CD14-positive monocyte (primary cell): ENCODE results near the gene SFTPB. TPM values are rescaled to one million over a fixed set of nuclear protein-coding genes. Genes with fewer than 3 reads are reported as not detected.

Experiments used
- DNase-seq, 3 donors: peaks; one replicate each; pipeline ENCODE4 v3.0.0-alpha.2; 2011 to 2022
- H2AFZ ChIP-seq: 2 replicates; pipeline ENCODE4 v1.6.0; 2012; ENCODE audit warnings: mild to moderate bottlenecking, low read depth, low read length, inconsistent platforms; ENCODE audit not compliant: insufficient read depth, poor library complexity, severe bottlenecking
- H3K27ac ChIP-seq, 2 donors: 1 replicate in 1 of 2; 2 replicates in 1 of 2; pipeline ENCODE4 v1.5.1; 2012 to 2013; ENCODE audit warnings: low read length in 2 of 2, control low read depth in 1 of 2, inconsistent platforms in 1 of 2, low read depth in 1 of 2, mild to moderate bottlenecking in 1 of 2
- H3K27me3 ChIP-seq, 2 donors: one replicate each; pipeline versions ENCODE4 v1.6.0 to v1.6.1; 2011 to 2013; ENCODE audit warnings: low read length in 2 of 2; ENCODE audit not compliant: control insufficient read depth in 2 of 2, insufficient read depth in 2 of 2
- H3K36me3 ChIP-seq, 2 donors: replicated peaks in 1 of 2; 1 replicate in 1 of 2; 2 replicates in 1 of 2; pipeline versions ENCODE4 v1.5.1 to v1.6.1; 2012 to 2013; ENCODE audit warnings: low read length in 2 of 2, control low read depth in 1 of 2, inconsistent platforms in 1 of 2, mild to moderate bottlenecking in 1 of 2; ENCODE audit not compliant: insufficient read depth in 2 of 2, control insufficient read depth in 1 of 2
- H3K4me1 ChIP-seq, 2 donors: 1 replicate in 1 of 2; 2 replicates in 1 of 2; pipeline versions ENCODE4 v1.5.1 to v1.6.1; 2012 to 2013; ENCODE audit warnings: low read length in 2 of 2, control low read depth in 1 of 2, inconsistent platforms in 1 of 2, mild to moderate bottlenecking in 1 of 2, moderate library complexity in 1 of 2; ENCODE audit not compliant: insufficient read depth in 2 of 2, control insufficient read depth in 1 of 2
- H3K4me2 ChIP-seq: replicated peaks from 2 replicates; pipeline ENCODE3; 2012; ENCODE audit warnings: low read length, moderate library complexity, mild to moderate bottlenecking; ENCODE audit not compliant: poor library complexity, severe bottlenecking; ENCODE audit errors: extremely low read depth
- H3K4me3 ChIP-seq, 3 experiments: fragments of 200-600 bp in 1 of 3; sonication (generic) in 1 of 3; replicated peaks in 1 of 3; 1 replicate in 2 of 3; 2 replicates in 1 of 3; pipeline ENCODE4 v1.5.1; 2011 to 2013; ENCODE audit warnings: low read length in 3 of 3, mild to moderate bottlenecking in 3 of 3, control low read depth in 2 of 3, low read depth in 2 of 3, inconsistent platforms in 1 of 3, moderate library complexity in 1 of 3
- H3K79me2 ChIP-seq: 2 replicates; pipeline ENCODE4 v1.6.0; 2012; ENCODE audit warnings: mild to moderate bottlenecking, control low read depth, inconsistent platforms, low read length, moderate library complexity; ENCODE audit not compliant: insufficient read depth
- H3K9ac ChIP-seq: 2 replicates; pipeline ENCODE4 v1.6.0; 2017; ENCODE audit warnings: low read length, mild to moderate bottlenecking; ENCODE audit not compliant: insufficient read depth, poor library complexity, severe bottlenecking
- H3K9me3 ChIP-seq, 2 donors: replicated peaks in 1 of 2; 1 replicate in 1 of 2; 2 replicates in 1 of 2; pipeline versions ENCODE4 v1.5.1 to v1.6.1; 2012 to 2013; ENCODE audit warnings: low read length in 2 of 2, control low read depth in 1 of 2; ENCODE audit not compliant: control insufficient read depth in 1 of 2, insufficient read depth in 1 of 2
- H4K20me1 ChIP-seq: 2 replicates; pipeline ENCODE4 v1.6.0; 2012; ENCODE audit warnings: mild to moderate bottlenecking, low read length, control low read depth, moderate library complexity; ENCODE audit not compliant: insufficient read depth
- H3K27ac Mint-ChIP-seq, 7 donors: one replicate each; pipeline ENCODE4 v1.8.0; 2020; ENCODE audit warnings: mild to moderate bottlenecking in 7 of 7, mixed read lengths in 7 of 7, moderate library complexity in 6 of 7, inconsistent platforms in 2 of 7
- H3K27me3 Mint-ChIP-seq, 3 donors: one replicate each; pipeline ENCODE4 v1.8.0; 2021 to 2022; ENCODE audit warnings: low read depth in 3 of 3, mild to moderate bottlenecking in 3 of 3, mixed read lengths in 3 of 3, moderate library complexity in 3 of 3, inconsistent platforms in 1 of 3
- H3K36me3 Mint-ChIP-seq, 2 donors: one replicate each; pipeline ENCODE4 v1.8.0; 2020; ENCODE audit warnings: mixed read lengths in 2 of 2, inconsistent platforms in 1 of 2, mild to moderate bottlenecking in 1 of 2
- H3K4me1 Mint-ChIP-seq: one replicate; pipeline ENCODE4 v1.8.0; 2020; ENCODE audit warnings: mild to moderate bottlenecking, mixed read lengths
- H3K4me3 Mint-ChIP-seq, 2 donors: one replicate each; pipeline ENCODE4 v1.8.0; 2020; ENCODE audit warnings: mild to moderate bottlenecking in 2 of 2, mixed read lengths in 2 of 2, moderate library complexity in 1 of 2
- H3K9me3 Mint-ChIP-seq, 7 donors: one replicate each; pipeline ENCODE4 v1.8.0; 2020 to 2022; ENCODE audit warnings: mixed read lengths in 7 of 7, mild to moderate bottlenecking in 6 of 7, moderate library complexity in 6 of 7, inconsistent platforms in 2 of 7
- CTCF ChIP-seq: fragments of 200-600 bp; IDR thresholded peaks from one replicate; pipeline ENCODE4 v1.8.0; 2022; ENCODE audit warnings: antibody characterized with exemption, mild to moderate bottlenecking
- WGBS: methylation state at CpG from one replicate; pipeline ENCODE4 v1.1.5; 2013; ENCODE audit warnings: missing lambda C conversion rate; ENCODE audit not compliant: insufficient coverage; 5-methylcytosine and 5-hydroxymethylcytosine counted together
- intact Hi-C, 2 donors: fragments of 100-400 bp; cut with micrococcal nuclease; formaldehyde crosslinking; loops; one replicate each; pipeline versions ENCODE4 v1.15.0 to v1.15.1; 2023
- polyA plus RNA-seq, 3 donors: library from polyadenylated mRNA; depleted of rRNA in 1 of 3; unstranded in 2 of 3; stranded (reverse) in 1 of 3; fragments of 300-500 nt in 2 of 3; fragments of >200 nt in 1 of 3; fragmentation: Illumina TruSeq in 2 of 3; gene quantifications; 1 replicate in 2 of 3; 2 replicates in 1 of 3; pipeline ENCODE4 v1.2.3, GENCODE V29; 2012 to 2021

SFTPB gene
- polyA plus RNA-seq, 3 donors = 0.18 to 0.47 TPM; not detected in 1

- H3K79me2 ChIP-seq = no peaks in the 10 kb centered on the region
- no peak overlapping the region for H3K9ac ChIP-seq
- no peaks in the 10 kb centered on the region for H4K20me1 ChIP-seq
- H3K4me2 ChIP-seq = no peak overlapping the region
- no peak for DNase-seq
- H3K27ac Mint-ChIP-seq = peak overlapping the region; percentile 89 to 98 (median 91)
- H3K27me3 Mint-ChIP-seq = no peaks in the 10 kb centered on the region
- H2AFZ ChIP-seq = no peak overlapping the region
- H3K4me1 Mint-ChIP-seq = peaks cover 90% of the 10 kb centered on the region
- H3K4me1 ChIP-seq = peaks cover 100% of the 10 kb centered on the region in 2 donors
- intact Hi-C loops = loop anchor here in 1 of 2 donors (5.0 kb wide), 1 partner anchor 36 kb away; no protein-coding TSS in a partner anchor
- no peaks in the 10 kb centered on the region for H3K9me3 ChIP-seq
- H3K27me3 ChIP-seq = no peaks in the 10 kb centered on the region
- peak; percentile 14 for TF ChIP-seq CTCF
- peak overlapping the region in 1 of 3 experiments; percentile 36 for H3K4me3 ChIP-seq
- H3K9me3 Mint-ChIP-seq = peaks cover 0 to 2% (median 0%) of the 10 kb centered on the region in 7 donors
- 50% methylated on average over 1 of the region's 1 CpG for WGBS
- H3K36me3 ChIP-seq = no peaks in the 10 kb centered on the region
- H3K36me3 Mint-ChIP-seq = no peaks in the 10 kb centered on the region
- H3K27ac ChIP-seq = peak overlapping the region in 1 of 2 donors; percentile 81
- H3K4me3 Mint-ChIP-seq = no peak overlapping the region
Observed at GRCh38 chr2:85708641-85709040, 40.6 kb upstream of the SFTPB start.

GRCh38 chr2:85707304-85707703 is 39.3 kb upstream of the SFTPB start:
- peaks cover 90% of the 10 kb centered on the region for H3K4me1 Mint-ChIP-seq

More at GRCh38 chr2:85707304-85707703, 39.3 kb upstream of the SFTPB start:
- Histone ChIP-seq H3K4me3 (peak overlapping the region in 1 of 3 experiments; percentile 35), H2AFZ (no peak overlapping the region), H3K4me2 (peak overlapping the region; percentile 31), H3K9me3 (no peaks in the 10 kb centered on the region), H3K27ac (peak overlapping the region; percentile 97 to 99), H3K4me1 (peaks cover 100% of the 10 kb centered on the region in 2 donors), H3K36me3 (no peaks in the 10 kb centered on the region), H3K79me2 (no peaks in the 10 kb centered on the region), H3K9ac (peak overlapping the region; percentile 77), H4K20me1 (no peaks in the 10 kb centered on the region), H3K27me3 (no peaks in the 10 kb centered on the region)
- intact Hi-C loops = loop anchor here in 1 of 2 donors (5.0 kb wide), 1 partner anchor 35 kb away; no protein-coding TSS in a partner anchor
- peak overlapping the region; percentile 97 to 100 (median 99) for H3K27ac Mint-ChIP-seq
- peak; percentile 88 to 96 (median 88) for DNase-seq
- TF ChIP-seq CTCF = peak; percentile 80
- 0% methylated on average over 1 of the region's 10 CpGs for WGBS
- H3K9me3 Mint-ChIP-seq = peaks cover 0 to 3% (median 2%) of the 10 kb centered on the region in 7 donors
- H3K36me3 Mint-ChIP-seq = peaks cover 3 to 5% of the 10 kb centered on the region in 2 donors
- peak overlapping the region in 1 of 2 donors; percentile 52 for H3K4me3 Mint-ChIP-seq
- no peaks in the 10 kb centered on the region for H3K27me3 Mint-ChIP-seq
